ENCODE results near the gene FNTB.
A peak's percentile ranks its signal among the peaks of the same experiment; 100 is the strongest.

Gene FNTB

DNA sequence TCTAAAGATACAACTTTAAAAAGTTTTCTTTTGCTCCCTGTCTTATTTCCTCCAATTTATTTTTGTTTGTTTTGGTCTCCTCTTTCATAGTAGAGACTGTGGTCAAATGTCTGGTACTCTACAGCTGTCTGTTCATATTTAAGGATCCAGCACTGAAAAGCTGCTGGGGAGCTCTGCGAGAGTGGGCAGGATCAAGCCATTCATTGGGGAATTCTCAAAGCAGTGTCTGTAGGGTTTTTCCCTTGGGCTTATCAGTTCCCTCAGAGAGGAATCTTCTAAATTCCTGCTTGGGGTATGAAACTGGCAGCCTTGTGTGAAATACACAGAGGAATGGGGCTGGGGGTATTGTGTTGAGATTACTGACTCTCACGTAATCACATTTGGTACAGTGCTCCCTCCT lies 52.3 kb downstream of the FNTB start:
- no peaks in the 10 kb centered on the region for H3K27me3 ChIP-seq (replicated peaks; ENCODE audit: control insufficient read depth, insufficient read depth, low read length)
- no peak for DNase-seq (ENCODE audit: extremely low read depth, insufficient read length)
- peaks cover 7% of the 10 kb centered on the region for H3K36me3 ChIP-seq (ENCODE audit: control insufficient read depth, insufficient read depth, low read length)
- H3K4me3 ChIP-seq (replicated peaks; ENCODE audit: low read depth, low read length): no peak overlapping the region
- TF ChIP-seq CTCF (IDR thresholded peaks at IDR 0.05; ENCODE audit: insufficient read depth, low read length, poor library complexity, severe bottlenecking): no peak

DNA sequence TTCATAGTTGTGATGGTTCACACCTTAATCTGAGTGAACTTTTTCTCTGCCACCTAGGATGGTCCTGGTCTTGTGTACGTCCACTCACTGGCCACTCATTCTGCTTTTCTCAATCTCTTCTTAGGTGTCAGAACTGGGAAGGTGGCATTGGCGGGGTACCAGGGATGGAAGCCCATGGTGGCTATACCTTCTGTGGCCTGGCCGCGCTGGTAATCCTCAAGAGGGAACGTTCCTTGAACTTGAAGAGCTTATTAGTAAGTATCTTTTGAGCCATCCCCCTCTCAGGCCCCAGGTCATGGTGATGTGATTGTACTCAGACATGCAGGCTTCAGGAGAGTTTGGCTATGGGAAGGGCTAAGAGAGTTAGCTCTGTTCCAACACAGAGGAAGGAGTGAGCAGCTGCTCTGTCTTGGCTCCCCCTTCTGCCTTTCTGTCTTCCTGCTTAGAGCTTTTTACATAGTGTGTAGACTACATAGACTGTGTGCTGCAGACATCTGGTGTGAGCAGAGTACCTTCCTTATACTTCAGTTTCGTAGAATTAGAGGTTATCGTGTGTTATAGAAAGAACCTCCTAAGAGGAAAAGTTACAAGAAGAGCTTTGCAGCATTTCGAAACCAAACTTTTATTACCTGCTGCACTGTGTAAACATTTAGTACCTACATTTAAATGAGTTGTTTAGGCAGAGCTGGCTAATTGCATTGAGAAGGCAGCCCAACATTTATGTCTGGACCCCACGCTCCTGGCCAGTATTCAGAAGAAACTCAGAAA lies 54.2 kb downstream of the FNTB start:
- no peak overlapping the region for H3K4me3 ChIP-seq (replicated peaks; ENCODE audit: low read depth, low read length)
- DNase-seq (ENCODE audit: extremely low read depth, insufficient read length): no peak
- H3K27me3 ChIP-seq (replicated peaks; ENCODE audit: control insufficient read depth, insufficient read depth, low read length): no peaks in the 10 kb centered on the region
- TF ChIP-seq CTCF (IDR thresholded peaks at IDR 0.05; ENCODE audit: insufficient read depth, low read length, poor library complexity, severe bottlenecking): no peak
- peaks cover 12% of the 10 kb centered on the region for H3K36me3 ChIP-seq (ENCODE audit: control insufficient read depth, insufficient read depth, low read length)

DNA sequence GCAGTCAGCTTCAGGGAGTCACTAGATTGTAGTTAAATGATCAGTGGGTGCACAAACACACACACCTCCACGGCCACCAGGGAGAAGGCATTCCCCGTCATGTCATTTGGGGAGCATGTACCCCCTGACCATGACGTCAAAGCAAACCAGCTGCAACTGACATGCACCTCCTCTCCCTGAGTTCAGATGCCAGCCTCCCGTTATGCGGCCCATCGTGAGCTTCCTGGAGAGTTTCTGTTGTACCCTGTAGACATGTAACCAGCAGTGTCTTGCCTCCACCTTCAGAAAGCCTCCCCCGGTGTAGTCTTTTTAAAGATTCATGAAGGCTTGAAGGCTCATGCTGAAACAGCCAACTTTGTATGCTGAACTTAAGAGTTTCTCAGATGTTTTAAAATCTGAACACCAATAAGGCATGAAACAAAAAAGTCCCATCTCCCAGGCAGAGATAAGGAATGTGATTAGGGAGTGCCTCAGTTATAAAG lies 54.8 kb downstream of the FNTB start:
- DNase-seq (ENCODE audit: extremely low read depth, insufficient read length): no peak
- peaks cover 12% of the 10 kb centered on the region for H3K36me3 ChIP-seq (ENCODE audit: control insufficient read depth, insufficient read depth, low read length)

DNA sequence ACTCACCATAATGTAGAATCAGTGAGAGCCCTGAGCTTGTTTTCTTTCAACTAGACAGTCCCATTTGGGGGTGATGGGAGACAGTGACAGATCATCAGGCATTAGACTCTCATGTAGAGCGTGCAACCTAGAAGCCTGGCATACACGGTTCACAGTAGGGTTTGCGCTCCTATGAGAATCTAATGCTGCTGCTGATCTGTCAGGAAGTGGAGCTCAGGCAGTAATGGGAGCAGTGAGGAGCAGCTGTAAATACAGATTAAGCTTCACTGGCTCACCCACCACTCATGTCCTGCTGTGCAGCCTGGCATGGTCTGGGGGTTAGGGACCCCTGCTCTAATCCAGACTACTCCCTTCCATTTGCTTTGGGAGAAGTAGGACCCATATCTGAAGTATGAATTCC lies 55.6 kb downstream of the FNTB start:
- H3K27me3 ChIP-seq (replicated peaks; ENCODE audit: control insufficient read depth, insufficient read depth, low read length): no peaks in the 10 kb centered on the region
- no peak for TF ChIP-seq CTCF (IDR thresholded peaks at IDR 0.05; ENCODE audit: insufficient read depth, low read length, poor library complexity, severe bottlenecking)
- H3K36me3 ChIP-seq (ENCODE audit: control insufficient read depth, insufficient read depth, low read length): peaks cover 12% of the 10 kb centered on the region
- DNase-seq (ENCODE audit: extremely low read depth, insufficient read length): no peak
- H3K4me3 ChIP-seq (replicated peaks; ENCODE audit: low read depth, low read length): no peak overlapping the region

More for the DNA sequence above, 54.8 kb downstream of the FNTB start:
- TF ChIP-seq CTCF (IDR thresholded peaks at IDR 0.05; ENCODE audit: insufficient read depth, low read length, poor library complexity, severe bottlenecking): no peak
- H3K4me3 ChIP-seq (replicated peaks; ENCODE audit: low read depth, low read length): no peak overlapping the region
- H3K27me3 ChIP-seq (replicated peaks; ENCODE audit: control insufficient read depth, insufficient read depth, low read length): no peaks in the 10 kb centered on the region

DNA sequence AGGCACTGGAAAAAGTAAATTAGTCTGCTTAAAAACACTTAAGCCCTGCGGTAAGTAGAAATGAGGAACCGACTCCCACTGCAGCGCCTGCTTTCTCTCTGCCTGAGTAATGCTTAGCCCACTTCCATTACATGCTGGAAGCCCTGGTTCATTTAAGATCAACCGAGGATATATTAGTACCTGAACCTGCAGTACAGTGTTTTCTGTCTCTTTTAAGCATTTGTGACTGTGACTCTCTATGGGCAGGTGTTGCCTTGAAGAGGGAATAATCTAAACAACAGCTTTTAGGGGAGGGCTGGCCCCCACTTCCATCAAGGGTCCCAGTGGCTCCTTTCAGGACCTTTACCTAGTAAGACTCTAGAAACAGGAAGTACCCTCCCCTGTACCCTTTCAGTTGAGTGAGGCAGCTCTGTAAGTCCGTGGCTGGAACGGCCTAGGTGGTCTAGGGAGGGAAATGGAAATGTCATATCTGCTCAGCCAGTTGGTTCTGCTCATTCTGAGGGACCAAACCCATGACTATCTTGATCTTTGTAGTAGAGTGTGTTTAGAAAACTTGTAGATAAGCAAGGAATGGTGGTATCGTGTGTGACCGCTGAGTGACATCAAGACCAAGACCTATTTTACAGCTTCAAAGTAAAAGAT lies 56.2 kb downstream of the FNTB start:
- no peaks in the 10 kb centered on the region for H3K27me3 ChIP-seq (replicated peaks; ENCODE audit: control insufficient read depth, insufficient read depth, low read length)
- H3K4me3 ChIP-seq (replicated peaks; ENCODE audit: low read depth, low read length): no peak overlapping the region
- peak; percentile 19 for DNase-seq (ENCODE audit: extremely low read depth, insufficient read length)
- peaks cover 10% of the 10 kb centered on the region for H3K36me3 ChIP-seq (ENCODE audit: control insufficient read depth, insufficient read depth, low read length)
- no peak for TF ChIP-seq CTCF (IDR thresholded peaks at IDR 0.05; ENCODE audit: insufficient read depth, low read length, poor library complexity, severe bottlenecking)
